ENCODE data around the gene ARAP3. TPM values are rescaled to one million over a fixed set of nuclear protein-coding genes. Genes with fewer than 3 reads are reported as not detected.
A peak's percentile ranks its signal among the peaks of the same experiment; 100 is the strongest.

Gene ARAP3
- total RNA-seq, 1 experiment from 2014 or later, result 27.6 TPM

DNA sequence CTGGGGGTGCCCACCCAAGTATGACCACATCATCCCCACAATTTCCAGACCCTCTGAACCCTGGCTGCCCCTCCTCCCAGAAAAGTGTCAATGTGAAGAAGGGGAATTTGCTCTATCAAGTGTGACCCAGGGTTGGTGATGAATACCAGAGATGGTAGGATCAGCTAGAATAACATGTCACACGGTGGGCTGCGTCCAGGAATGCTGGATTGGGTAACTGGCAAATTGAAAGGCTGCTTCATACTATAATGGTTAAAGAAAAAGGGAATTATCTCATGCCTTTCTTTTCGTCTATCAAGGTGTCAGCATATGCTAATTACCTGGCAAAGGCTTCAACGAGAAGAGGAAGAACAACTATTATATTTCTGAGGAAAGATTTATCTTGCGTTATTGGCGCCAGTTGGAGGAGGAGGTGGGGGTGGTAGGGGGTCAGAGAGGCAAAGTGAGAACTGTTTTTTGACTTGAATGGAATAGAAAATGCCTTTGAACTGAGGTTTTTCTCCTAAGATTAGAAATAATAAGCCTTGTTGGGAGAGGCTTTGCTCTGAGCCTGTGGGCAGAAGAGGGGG lies 27.8 kb upstream of the ARAP3 start:
- H2BK15ac ChIP-seq (ENCODE audit: low read depth, low read length), result no peak overlapping the region
- H3K56ac ChIP-seq (ENCODE audit: insufficient read length, low read depth, low read length), result no peak overlapping the region
- WGBS (ENCODE audit: extremely low coverage, insufficient read length, low lambda C conversion rate), result no CpG with 5 or more reads among the region's 6 CpGs
- no peak overlapping the region for H2AK5ac ChIP-seq (ENCODE audit: insufficient read length, low read length)
- no peak overlapping the region for H3K23ac ChIP-seq (ENCODE audit: insufficient read length, low read depth, low read length)
- Mint-ChIP-seq H3K27me3 (ENCODE audit: low read depth) (peaks cover 14% of the 10 kb centered on the region), H3K4me1 (peaks cover 6 to 10% of the 10 kb centered on the region in 2 experiments), H3K4me3 (no peak overlapping the region), H3K27ac (peak overlapping the region in 1 of 3 experiments; percentile 24; a peak in 1 of 7 replicates), H3K36me3 (ENCODE audit: insufficient read depth in 1 of 3, low read depth in 3 of 3) (no peaks in the 10 kb centered on the region), H3K9me3 (no peaks in the 10 kb centered on the region)
- no peak overlapping the region for H3K18ac ChIP-seq (ENCODE audit: insufficient read length, low read depth, low read length)
- no peak overlapping the region for H3K4ac ChIP-seq (ENCODE audit: low read depth, low read length)
- TF ChIP-seq CTCF (conservative IDR thresholded peaks at IDR 0.05), result no peak
- no peaks in the 10 kb centered on the region for H3K23me2 ChIP-seq (ENCODE audit: insufficient read length, low read depth, low read length, poor library complexity, severe bottlenecking)
- H2BK20ac ChIP-seq (ENCODE audit: low read depth, low read length, poor library complexity, severe bottlenecking), result no peak overlapping the region
- no peaks in the 10 kb centered on the region for H3K79me1 ChIP-seq (ENCODE audit: insufficient read depth, low read depth, low read length, poor library complexity, severe bottlenecking)
- no peak overlapping the region for H2AFZ ChIP-seq (ENCODE audit: low read length)
- no peak overlapping the region for H2BK120ac ChIP-seq (ENCODE audit: low read depth, low read length, poor library complexity, severe bottlenecking)
- no peak overlapping the region for H3K27ac ChIP-seq (ENCODE audit: insufficient read length, low read depth, low read length)
- no peak for DNase-seq
- no peak overlapping the region for H4K8ac ChIP-seq (replicated peaks; ENCODE audit: insufficient read length, low read depth, low read length)
- no peak overlapping the region for H3K9ac ChIP-seq (ENCODE audit: extremely low read depth, insufficient read length, low read length)
- no peak overlapping the region for H3T11ph ChIP-seq (ENCODE audit: low read length)
- H4K20me1 ChIP-seq (ENCODE audit: control insufficient read depth, insufficient read depth, insufficient read length), result no peaks in the 10 kb centered on the region
- no peak overlapping the region for H3K14ac ChIP-seq (ENCODE audit: insufficient read depth, low read length)
- no peaks in the 10 kb centered on the region for H3K9me3 ChIP-seq (ENCODE audit: control insufficient read depth, low read depth, low read length)
- no peaks in the 10 kb centered on the region for H3K4me1 ChIP-seq (ENCODE audit: insufficient read depth, low read length)
- H2BK5ac ChIP-seq (ENCODE audit: insufficient read length, low read length), result no peak overlapping the region
- no peaks in the 10 kb centered on the region; the same call in 1 of the 2 replicates for H3K27me3 ChIP-seq (ENCODE audit: insufficient read depth, low read length)
- H4K5ac ChIP-seq (ENCODE audit: insufficient read length, low read depth, low read length), result no peak overlapping the region
- no peaks in the 10 kb centered on the region for H3K79me2 ChIP-seq (ENCODE audit: insufficient read depth, low read length)
- no peak overlapping the region for H3K4me2 ChIP-seq (ENCODE audit: insufficient read depth, insufficient read length, low read length)
- no peak overlapping the region for H2BK12ac ChIP-seq (ENCODE audit: insufficient read length, low read depth, low read length)
- H4K91ac ChIP-seq (ENCODE audit: insufficient read length, low read depth, low read length), result no peak overlapping the region

All from H9 (cell line).